GM12874 (cell line): ENCODE results near the gene NLN.

Source experiments
- CTCF ChIP-seq: IDR thresholded peaks from 2 replicates; pipeline ENCODE4 v1.5.1; 2011; ENCODE audit warnings: low read depth, mild to moderate bottlenecking, control low read depth, low read length, moderate library complexity; ENCODE audit not compliant: insufficient read depth

Gene NLN

GRCh38 chr5:65696892-65697291 is 25.1 kb upstream of the NLN start:
- TF ChIP-seq CTCF: no peak

GRCh38 chr5:65699338-65699737 is 22.7 kb upstream of the NLN start:
- TF ChIP-seq CTCF: no peak

- no peak for TF ChIP-seq CTCF
These were observed 20.0 kb upstream of the NLN start for GRCh38 chr5:65702036-65702435.

- no peak for TF ChIP-seq CTCF
These were observed 17.3 kb upstream of the NLN start for GRCh38 chr5:65704621-65705239.

- no peak for TF ChIP-seq CTCF
These were observed 14.3 kb upstream of the NLN start for GRCh38 chr5:65707663-65708062.

GRCh38 chr5:65708145-65708544 is 13.9 kb upstream of the NLN start:
- TF ChIP-seq CTCF: no peak

- TF ChIP-seq CTCF: no peak
These were observed 3.3 kb upstream of the NLN start for GRCh38 chr5:65718576-65719310.
